Uterus (tissue), 2 donors: Measurements from ENCODE around the gene HSPA1L.

Source experiments
- CTCF ChIP-seq, 4 experiments: fragments of 200-600 bp in 2 of 4; fragments of 450-650 bp in 2 of 4; sonication (generic) in 2 of 4; IDR thresholded peaks; one replicate each; pipeline ENCODE4 v1.5.1; 2016 to 2019; ENCODE audit warnings: antibody characterized with exemption in 4 of 4, mild to moderate bottlenecking in 2 of 4, moderate library complexity in 1 of 4
- POLR2A ChIP-seq, 2 donors: fragments of 450-650 bp; IDR thresholded peaks; one replicate each; pipeline ENCODE4 v1.6.1; 2016; ENCODE audit warnings: antibody characterized with exemption in 2 of 2, mild to moderate bottlenecking in 1 of 2, moderate library complexity in 1 of 2

GRCh38 chr6:31805939-31806469, 9.1 kb downstream of the HSPA1L start:
- TF ChIP-seq CTCF (IDR thresholded peaks at IDR 0.05) (no peak), POLR2A (IDR thresholded peaks at IDR 0.05) (no peak)
